Measurements from ENCODE around the gene ROM1. TPM values are rescaled to one million over a fixed set of nuclear protein-coding genes. Genes with fewer than 3 reads are reported as not detected.
"Not testable (repeated sequence)": the region's sequence is repeated elsewhere in the genome, so short reads cannot be mapped to it uniquely, and the experiment has no call there.

Gene ROM1, protein sequence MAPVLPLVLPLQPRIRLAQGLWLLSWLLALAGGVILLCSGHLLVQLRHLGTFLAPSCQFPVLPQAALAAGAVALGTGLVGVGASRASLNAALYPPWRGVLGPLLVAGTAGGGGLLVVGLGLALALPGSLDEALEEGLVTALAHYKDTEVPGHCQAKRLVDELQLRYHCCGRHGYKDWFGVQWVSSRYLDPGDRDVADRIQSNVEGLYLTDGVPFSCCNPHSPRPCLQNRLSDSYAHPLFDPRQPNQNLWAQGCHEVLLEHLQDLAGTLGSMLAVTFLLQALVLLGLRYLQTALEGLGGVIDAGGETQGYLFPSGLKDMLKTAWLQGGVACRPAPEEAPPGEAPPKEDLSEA
- 1.1 and 2.7 TPM in 2 replicates for total RNA-seq

DNA sequence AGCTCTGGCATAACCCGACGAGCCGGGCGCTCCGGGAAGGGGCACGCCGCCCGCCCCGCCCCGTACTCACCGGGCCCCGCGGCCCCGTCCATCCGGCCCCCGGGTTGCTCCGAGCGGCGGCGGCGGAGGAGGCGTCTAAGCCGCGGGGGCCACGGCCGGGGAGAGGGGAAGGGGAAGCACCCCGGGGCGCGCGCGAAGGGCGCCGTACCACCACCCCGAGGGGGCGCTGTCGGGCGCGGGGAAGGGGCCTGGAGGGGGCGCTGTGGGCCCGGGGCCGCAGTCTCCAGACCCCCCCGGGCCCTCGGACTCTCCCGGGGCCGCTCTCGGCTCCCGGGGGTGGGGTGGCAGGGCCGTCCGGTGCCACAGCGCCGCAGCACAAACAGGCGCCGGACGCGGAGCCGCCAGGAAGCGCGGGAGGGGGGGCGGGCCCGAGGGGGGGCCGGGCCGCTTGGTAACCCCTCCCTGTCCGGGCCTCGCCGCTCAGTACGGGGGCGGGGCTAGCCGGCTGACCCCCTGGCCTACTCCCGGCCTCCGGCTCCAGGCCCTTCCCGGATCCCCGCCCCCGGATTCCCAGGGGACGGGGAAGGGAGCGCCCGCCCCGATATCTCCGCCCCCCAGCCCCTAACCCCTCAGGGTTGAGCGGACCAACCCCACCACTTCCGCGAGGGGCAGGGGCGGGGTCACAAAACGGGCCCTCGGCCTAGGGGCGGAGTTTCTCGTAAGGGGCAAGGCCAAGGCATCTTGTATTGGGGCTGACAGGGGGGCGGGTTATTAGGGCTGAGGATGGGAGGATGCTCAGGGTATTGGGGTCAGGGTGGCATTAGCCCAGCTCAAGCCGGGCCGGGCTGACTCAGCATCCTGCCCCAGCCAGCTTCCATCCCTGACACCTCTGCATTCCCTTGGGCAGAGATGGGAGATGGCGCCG, at the start of gene ROM1, which contains the start of gene EML3:
Gene ROM1, plus strand, starts transcription at position 892 of the 925 bp plus-strand sequence. Its CDS starts 25 bp downstream, at position 917.
Gene EML3, minus strand, starts transcription at position 410 of the 925 bp plus-strand sequence. Its CDS starts 318 bp downstream, at position 92.
- intact Hi-C loops (cut with micrococcal nuclease), result loop anchor here (1.0 to 5.0 kb wide), 9 partner anchors 10 to 160 kb away; partner anchors contain the start of genes C11orf98, CSKMT, GANAB and MTA2

DNA sequence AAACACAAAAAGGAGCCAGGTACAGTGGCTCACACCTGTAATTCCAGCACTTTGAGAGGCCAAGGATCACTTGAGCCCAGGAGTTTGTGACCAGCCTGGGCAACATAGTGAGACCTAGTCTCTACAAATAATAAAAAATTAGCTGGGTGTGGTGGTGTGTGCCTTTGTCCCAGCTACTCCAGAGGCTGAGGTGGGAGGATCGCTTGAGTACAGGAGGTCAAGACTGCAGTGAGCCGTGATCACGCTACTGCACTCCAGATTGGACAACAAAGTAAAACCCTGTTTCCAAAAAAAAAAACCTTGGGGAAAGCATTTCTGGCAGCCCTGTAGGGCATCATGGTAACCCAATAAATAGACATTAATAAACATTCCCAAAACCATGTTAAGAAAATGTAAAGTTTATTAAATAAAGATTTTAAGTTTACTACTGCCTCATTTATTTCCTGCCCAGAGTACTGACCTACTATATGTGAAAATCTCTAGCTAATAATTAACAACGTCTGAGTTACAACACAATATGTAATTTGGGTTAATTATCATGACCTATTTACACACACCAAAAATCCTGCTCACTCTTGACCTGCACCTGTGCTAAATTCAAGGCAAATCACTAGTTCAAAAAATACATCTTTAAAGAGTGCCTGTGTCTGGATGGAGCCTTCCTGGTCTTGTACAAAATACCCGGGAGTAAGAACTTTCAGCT, 47.8 kb upstream of the ROM1 start:
- intact Hi-C loops (cut with micrococcal nuclease), result no loop called here

DNA sequence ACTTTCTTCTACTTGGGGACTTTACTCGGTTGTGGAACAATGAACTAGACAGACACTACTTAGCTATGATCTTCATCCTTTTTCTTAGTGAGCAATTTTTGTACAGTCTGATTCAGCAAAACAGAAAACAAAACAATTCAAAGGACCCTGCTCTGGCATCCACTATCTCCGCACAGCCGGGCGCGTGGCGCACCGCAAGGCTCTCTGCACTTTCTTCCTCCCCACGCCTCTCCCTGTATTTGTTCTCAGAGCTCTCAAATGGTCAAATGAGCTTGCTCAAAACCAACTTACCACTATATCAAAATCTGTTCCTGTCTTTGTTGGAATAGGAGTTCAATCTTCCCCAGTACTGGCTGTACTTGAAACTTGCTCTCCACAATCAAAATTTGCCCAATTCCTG, 46.8 kb upstream of the ROM1 start:
- intact Hi-C loops (cut with micrococcal nuclease), result no loop called here

DNA sequence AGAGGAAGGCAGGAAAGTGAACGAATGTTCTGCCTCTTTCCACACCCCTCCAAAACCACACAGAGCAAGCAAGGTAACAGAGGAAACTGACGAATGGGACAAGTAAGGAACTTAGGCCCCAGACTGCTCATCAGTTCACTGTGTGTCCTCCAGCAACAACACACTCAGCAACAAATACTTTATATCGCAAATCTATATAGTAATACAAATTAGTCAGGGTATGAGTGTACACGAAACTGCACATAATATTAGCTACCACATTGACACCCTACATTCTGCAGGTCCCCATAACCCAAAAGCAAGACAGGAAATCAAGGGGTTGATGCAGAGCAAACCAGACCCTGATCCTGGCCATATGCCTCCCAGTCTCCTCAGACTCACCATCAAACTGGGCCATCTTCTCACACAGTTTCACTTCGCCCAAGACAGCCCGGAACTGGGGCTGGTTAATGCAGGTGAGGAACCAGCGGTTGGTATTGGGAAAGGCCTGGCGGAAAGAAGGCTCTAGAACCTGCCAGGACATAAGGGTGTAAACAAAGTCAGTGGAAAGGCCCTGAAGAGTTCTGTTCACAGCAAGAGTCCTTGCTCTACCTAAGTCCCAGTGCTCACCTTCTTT, 45.9 kb upstream of the ROM1 start:
- intact Hi-C loops (cut with micrococcal nuclease), result no loop called here

DNA sequence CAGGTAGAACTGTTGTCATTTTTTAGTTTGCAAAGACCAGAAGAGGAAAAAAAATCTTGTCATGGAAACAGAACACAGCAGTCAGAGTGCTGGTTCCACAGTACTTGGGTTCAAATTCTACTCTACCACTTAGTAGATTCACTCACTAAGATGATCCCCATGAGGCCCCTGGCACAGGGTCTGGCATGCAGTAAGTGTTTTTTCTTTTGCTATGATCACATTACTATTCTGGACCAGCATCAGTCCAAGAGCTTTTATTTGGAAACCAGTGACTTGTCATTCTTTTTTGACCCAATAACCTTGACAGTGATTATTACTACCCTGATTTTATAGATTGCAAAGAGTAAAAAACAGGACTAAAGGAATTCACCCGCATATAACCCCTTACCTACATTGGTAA, 43.4 kb upstream of the ROM1 start:
- intact Hi-C loops (cut with micrococcal nuclease), result no loop called here

DNA sequence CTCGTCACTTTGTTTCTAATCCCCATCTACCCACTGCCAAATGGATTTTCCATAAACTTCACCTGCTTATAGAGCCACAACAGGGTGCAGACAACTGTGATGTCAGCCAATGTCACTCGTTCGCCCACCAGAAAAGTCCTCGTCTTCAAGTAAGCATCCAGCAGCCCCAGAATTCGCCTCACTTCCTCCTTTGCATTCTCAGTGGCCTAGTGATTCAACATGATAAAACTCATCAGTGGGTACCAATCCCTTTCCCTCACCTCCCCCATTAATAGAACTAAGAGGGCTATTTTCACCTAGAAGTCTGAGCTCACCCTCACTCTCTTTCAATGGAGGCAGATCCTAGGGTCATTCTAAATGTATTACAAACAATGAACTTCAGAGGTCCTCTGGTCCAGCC, 42.2 kb upstream of the ROM1 start:
- intact Hi-C loops (cut with micrococcal nuclease), result not testable (repeated sequence)

DNA sequence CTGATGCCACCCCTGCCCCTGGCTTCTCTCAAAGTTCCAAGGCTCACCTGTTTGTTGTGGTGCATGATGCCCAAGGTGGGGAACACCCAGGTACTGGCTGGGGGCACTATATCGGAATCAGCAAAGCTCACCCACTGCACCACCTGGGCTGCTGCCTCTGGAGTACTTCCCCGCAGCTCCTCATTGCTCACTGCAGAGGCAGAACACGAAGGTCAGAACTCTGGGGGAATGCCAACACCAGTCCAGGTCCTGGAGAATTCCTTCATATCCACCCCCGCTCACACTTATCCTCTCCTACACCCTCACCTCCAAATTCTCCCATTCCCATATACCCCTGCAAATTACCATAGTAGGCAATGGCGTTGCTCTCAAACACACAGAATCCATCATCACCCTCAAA, 41.6 kb upstream of the ROM1 start:
- intact Hi-C loops (cut with micrococcal nuclease), result not testable (repeated sequence)

DNA sequence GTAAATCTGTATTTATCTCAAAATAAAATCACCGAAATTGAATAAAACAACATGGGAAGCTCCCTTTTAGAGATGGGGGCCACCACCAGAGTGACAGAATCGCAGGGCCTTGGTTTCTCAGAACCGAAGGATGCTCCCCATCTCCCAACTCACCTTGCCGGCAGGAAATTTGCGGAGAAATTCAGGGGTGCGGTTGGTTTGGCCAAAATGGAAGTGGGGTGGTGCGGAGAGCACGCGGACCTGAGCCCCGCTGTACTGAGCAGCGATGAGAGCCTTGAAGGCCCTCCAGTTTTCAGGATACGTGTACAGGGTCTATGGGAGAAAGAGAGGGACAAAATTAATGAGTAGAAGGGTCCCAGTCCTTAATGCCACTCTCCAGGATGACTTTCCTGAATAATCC, 40.6 kb upstream of the ROM1 start:
- intact Hi-C loops (cut with micrococcal nuclease), result no loop called here

DNA sequence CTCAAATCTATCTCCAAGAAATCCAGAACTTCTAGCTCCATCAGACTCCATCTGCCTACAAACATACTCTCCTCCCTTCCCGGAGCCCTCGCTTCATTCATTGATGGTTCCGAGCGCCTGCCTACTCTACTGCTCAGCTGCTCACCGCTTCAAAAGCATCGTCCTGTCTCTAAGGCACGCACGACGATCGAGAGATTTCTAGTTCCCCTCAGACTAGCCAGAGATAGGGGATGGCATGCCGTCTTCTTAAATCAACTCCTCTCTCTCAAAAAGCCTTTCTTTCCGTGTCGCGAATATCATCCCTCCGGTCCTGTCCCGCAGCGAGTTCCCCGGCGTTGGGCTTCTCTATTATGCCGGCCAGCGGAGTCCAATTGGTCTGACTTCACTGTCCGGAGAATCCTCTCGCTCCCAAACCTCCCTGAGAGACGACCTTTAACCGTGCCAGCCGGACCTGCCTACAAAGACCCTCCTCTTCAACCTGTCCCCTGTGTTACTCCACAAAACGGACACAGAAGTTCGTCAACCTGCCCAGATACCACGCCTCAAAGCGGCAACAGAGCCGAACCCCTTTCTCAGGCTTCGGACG, 40.0 kb upstream of the ROM1 start:
- intact Hi-C loops (cut with micrococcal nuclease), result loop anchor here (1.0 kb wide), 6 partner anchors 16 to 1144 kb away; partner anchors contain the start of genes CPSF7, STX5 and TEX54

DNA sequence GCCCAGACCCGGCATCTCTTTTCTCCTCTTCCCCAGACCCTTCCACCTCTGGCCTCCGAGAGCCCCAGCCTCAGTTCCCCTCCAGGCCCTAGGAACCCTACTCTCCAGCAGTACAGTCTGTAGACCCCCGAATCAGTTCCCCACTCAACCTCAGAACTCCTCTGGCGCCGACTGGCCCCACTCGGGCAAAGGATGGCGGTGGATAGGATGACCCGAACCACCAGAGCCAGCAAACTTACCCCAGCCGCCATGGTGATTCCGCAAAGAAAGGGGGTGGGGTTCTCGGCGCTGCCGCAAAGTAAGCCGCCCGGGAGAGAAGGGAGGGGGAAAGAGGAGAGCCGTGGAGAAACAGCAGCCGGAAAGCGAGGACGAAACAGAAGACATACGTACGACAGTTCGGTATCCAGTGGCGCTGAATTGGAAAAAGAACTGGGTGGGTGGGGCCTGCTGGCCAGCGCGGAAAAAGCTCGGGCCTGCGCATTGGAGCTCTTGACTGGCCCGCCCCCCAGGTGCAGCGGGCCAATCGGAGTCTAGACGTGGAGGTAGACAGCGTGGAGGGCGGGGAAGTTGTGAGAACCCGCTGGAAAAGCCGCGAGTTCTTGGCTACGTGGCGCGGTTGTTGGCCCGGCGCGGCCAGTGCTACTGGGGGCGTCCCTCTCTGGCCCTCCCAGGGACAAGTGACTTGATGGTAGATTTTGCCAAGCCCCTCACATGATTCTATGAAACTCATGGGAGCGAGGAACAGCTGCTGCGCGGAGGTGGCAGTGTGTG, 39.3 kb upstream of the ROM1 start, which contains the start of gene EEF1G:
Gene EEF1G, minus strand, starts transcription at position 300 of the 771 bp plus-strand sequence. Its CDS starts 49 bp downstream, at position 251.
- intact Hi-C loops (cut with micrococcal nuclease), result loop anchor here (1.0 to 2.0 kb wide), 16 partner anchors 16 to 1144 kb away; partner anchors contain the start of genes C11orf98, CPSF7, CSKMT and GANAB

DNA sequence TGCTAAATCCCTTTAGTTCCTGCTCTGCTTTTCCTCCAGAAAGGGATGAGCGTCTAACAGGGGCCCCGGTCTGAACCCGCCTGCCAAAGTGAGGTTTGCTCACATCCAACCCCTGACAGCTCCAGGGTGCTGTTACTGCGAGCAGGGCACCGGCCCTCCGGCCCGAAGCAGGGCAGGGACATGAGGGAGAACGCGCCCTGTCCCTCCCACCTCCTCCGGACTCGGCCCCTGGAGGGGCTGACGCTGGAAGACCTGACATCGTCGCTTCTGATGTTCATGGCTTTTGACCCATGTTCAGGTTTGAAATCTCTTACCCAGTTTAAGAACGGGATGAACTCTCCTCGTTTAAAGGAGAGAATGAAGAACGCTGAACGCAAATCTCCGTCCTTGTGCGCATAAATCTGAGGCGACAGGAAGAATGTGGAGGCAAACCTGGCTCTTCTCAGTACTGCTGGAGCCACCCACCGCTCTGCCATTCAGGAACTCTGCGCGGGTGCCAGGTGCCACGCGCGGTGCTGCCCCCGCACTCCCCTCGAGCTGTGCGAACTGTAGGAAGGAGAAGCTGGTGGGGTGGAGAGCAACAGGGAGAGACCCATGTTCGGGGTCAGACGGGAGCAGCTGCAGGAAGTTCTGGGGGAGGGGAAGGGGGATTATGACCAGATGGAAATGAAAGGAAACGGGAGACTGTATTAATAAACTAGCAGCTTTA, 38.5 kb upstream of the ROM1 start:
- intact Hi-C loops (cut with micrococcal nuclease), result loop anchor here (1.0 to 2.0 kb wide), 10 partner anchors 17 to 306 kb away; partner anchors contain the start of genes C11orf98, CSKMT, GANAB and SLC3A2

DNA sequence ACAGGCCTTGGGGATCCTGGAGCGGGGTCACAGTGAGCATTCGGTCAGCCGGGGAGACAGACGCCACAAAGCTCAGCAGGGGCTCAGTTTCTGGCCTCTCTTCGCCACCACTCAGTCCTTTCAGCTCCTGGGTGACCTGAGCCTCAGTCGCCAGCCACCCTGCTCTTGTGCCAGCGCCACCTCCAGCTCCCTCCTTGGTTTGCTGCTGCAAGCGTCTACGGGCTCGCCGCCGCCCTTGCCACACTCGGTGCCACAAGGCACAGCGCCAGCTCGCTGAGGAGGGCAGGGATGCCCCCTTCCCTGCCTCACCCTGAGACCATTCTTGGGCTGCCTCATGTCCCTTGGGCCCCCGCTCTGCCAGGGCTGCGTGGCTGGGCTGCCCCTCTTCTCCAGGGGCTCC, 37.9 kb upstream of the ROM1 start:
- intact Hi-C loops (cut with micrococcal nuclease), result loop anchor here (2.0 kb wide), 1 partner anchor 32 kb away; no protein-coding TSS in a partner anchor

DNA sequence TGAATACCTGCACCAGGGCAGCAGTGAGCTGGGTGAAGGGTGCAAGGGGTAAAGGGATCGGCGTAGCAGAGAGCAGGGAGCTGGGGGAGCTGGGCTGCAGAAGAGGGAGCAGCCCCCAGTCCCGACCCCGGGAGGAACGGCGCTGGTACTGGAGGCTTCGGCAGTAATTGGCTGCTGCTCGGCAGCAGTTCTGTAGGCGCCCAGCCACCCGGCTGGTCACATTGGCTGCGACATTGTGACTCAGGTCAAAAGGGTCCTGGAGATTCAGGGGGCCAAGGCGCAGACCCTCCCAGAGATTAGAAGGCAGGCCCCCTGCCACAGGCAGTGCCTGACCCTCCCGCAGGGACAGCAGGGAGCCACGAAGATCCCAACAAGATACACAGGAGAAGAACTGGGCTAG, 37.2 kb upstream of the ROM1 start:
- intact Hi-C loops (cut with micrococcal nuclease), result loop anchor here (2.0 kb wide), 1 partner anchor 33 kb away; no protein-coding TSS in a partner anchor

DNA sequence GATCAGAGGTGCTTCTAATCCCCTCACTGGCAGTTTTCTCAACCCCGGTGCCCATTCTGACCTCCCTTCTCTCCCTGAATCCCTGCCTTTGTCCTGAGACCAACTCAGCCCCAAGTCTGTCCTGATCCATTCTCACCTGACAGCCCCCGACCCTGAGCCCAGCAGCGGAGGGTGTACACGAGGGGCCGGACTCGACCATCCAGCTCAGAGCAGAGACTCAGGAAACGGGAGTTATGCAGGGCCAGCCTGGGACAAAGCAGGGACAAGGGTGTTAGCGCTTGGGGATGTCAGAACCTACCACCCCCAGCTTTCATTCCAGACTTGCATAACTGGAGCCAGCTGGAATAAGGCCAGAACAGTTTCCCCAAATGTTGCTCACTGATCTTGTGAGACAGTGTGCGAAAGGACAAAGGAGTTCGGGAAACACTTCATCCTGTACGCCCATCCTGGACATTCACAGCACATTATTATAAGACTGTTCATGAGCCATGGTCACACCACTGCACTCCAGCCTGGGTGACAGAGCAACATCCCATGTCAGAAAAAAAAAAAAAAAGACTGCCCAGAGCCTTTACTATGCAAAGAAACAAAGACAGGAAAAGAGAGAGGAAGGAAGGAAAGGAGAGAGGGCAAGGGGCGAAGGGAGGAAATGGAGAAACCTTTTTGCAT, 35.9 kb upstream of the ROM1 start:
- intact Hi-C loops (cut with micrococcal nuclease), result no loop called here

DNA sequence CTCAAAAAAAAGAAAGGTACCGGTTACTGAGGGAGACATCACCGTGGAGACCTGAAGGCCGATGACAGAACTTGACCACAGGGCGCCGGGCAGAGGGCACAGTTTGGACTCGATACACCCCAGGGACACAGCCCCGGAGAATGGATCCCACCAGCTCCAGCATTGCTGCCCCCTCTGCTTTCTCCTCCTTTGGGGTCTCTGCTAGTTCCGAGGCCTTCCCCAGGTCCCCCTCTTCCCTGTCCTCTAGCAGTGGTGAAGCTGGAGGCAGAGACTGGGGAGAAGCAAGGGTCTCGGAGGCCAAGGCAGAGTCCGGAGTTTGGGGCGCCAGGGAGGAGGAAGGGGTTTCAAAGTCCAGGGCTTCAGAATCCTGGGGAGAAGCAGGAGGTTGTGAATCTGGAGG, 34.5 kb upstream of the ROM1 start:
- intact Hi-C loops (cut with micrococcal nuclease), result no loop called here

DNA sequence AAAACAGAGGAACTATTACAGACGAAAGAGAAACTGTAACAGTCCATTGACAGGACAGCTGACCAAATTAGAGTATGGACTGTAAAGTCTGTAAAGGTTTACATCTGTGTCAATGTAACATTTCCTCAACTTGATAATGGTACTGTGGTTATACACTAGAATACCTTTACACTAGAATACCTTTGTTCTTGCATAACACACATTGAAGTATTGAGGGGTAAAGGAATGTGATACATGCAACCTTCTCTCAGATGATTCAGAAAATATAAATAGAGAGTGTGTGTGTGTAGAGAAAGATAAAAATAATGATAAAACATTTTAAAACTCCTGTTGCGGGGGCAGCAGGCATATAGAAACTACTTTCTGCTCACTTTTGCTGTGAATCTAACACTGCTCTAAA, 33.8 kb upstream of the ROM1 start:
- intact Hi-C loops (cut with micrococcal nuclease), result no loop called here

DNA sequence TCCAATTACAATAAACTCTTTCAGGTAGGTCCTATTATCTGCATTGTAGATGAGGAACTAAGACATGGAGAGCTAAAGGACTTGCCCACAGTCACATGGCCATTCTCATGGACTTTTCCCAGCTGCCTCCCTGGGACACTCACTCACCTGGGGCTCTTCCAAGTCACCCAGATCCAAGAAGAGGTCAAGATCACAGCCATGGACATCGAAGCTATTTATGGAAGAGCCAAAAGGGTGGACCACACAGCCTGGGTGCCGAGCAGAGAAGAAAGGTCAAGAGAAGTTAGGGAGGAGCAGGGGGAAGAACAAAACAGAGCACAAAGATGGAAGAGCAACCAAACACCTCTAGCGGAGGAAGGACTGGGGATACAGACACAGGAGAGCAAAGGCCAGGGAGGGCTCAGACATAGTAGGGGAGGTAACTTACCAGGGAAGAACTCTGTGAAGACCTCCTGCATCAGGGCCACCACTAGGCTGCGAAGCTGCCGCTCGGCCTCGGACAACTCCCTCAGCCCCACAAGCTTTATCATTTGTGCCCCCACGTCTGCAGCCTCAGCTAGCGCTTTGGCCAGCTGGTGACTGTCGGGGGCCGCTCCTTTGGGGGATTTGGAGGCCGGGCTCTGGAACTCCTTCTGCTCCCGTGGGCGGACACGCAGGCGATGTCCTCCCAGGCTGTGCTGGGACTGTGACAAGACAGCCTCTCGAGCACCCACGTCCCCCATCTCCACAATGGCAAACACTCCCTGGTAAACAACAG, 31.9 kb upstream of the ROM1 start:
- intact Hi-C loops (cut with micrococcal nuclease), result no loop called here

Data from T-helper 1 cell treated with Interleukin-12 subunit alpha and Interleukin-12 subunit beta and Interleukin-4 antibody, amounts not matched to agents 30 ng/mL and 1 ng/mL, for 36 hours (primary cell).